DMS114 treated with DMSO at 0.1 percent for 48 hours (cell line): ENCODE data around the gene PLXNB1.

Source experiments
- DNase-seq: peaks from one replicate; lab custom pipeline; 2025; ENCODE audit not compliant: unreplicated experiment; lab: John Stamatoyannopoulos, UW

The PLXNB1 gene

GRCh38 chr3:48372377-48372770 is 57.5 kb downstream of the PLXNB1 start:
- DNase-seq, result no peak

DNA sequence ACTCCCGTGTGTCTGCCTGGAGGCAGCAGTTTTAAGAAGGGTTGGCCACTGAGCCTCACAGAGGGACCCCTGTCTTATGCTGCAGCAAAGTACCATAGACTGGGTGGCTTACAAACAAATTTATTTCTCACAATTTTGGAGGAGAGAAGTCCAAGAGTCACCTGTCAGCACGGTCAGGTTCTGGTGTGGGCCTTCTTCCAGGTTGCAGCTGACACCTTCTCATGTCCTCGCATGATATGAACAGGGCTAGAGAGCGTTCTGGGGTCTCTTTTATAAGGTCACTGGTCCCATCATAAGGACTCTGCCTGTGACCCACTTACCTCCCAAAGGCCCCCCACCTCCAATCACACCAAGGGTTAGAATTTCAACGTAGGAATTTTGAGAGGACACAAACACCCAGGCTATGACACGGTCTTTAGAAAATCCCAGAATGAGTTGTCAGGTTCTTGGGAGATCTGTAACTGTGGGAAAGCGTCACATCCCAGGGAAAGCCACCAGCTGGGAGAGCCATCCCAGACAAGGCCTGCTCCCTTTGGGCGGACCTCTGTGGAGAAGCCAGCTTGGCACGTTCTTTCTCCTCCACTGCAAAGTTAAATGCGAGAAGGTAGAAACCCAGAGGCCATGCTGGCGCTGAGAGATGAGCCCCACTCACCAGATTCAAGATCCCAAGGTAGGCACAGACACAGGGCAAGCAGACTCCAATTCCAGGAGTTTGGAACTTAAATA is 58.1 kb downstream of the PLXNB1 start, which contains the start of gene FBXW12:
TSS of gene FBXW12 (plus strand) at position 569 of the 726 bp plus-strand sequence. CDS start 549 bp downstream, outside the sequence.
- DNase-seq, result no peak

- no peak for DNase-seq
These were observed 59.6 kb downstream of the PLXNB1 start for GRCh38 chr3:48370333-48370713.

DNA sequence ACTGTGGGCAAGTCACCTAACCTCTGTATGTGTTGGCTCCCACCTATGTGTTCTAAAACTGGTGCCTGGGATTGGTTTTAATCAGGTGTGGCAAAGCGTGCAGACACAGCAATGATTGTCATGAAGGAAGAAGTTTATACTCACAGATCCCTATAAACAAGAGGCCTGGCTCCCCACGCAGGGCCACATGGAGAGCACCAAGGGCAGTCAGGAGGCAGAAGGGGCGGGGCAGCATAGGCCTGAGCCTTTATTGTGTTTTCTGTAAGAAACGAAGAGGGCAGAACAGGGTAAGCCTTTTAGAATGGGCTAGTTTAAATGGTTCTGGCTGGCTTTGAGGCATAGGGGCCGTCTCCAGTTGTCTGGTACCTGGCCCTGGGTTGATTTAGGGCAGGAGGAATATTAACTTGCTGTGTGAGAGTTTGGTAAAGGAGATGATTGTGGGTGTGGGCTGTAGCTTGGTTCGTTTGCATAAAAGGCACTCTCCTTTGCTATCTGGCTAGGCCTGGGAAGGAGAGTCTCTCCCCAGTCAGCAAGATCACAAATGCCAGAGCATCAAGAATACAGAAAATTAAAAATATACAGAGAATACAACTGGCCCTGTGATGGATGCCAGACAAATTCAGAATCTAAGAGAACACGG is 60.1 kb downstream of the PLXNB1 start:
- DNase-seq, result no peak

GRCh38 chr3:48367201-48367600 is 62.7 kb downstream of the PLXNB1 start:
- DNase-seq, result no peak

GRCh38 chr3:48364840-48365239 is 65.0 kb downstream of the PLXNB1 start:
- DNase-seq, result no peak

DNA sequence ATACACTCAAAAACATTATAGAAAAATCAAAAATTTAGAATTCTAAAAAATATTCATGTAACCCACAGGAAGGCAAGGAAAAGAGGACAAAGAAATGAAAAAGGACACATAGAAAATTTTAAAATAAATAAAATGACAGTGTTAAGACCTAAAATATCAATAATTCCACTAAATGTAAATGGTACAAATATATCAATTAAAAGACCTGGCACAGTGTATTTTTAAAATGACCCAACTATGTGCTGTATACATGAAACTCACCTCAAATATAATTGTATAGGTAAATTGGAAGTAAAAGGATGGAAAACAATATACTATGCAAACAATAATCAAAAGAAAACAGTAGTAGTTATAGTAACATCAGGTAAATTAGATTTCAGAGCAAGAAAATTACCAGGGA is 68.0 kb downstream of the PLXNB1 start:
- DNase-seq, result no peak

- no peak for DNase-seq
These were observed 73.5 kb downstream of the PLXNB1 start for GRCh38 chr3:48356419-48356818.

DNA sequence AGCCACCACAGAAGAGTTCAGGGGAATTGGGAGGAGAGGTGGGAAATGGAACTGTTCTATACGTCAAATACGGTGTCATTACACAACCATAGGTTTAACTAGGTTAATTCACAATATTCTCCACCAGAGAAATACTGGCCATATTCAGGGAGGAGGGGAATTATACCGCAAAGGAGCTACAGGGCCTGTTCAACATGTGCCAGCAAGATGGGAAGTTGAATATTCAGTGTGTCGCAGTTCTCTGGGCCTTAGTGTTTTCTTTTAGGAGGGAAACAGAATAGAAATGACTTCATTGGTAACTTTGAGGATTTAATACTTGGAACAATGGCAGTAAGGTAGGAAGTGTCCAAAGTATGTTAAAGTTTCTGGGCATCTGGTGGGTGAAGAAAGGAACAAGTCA is 75.9 kb downstream of the PLXNB1 start:
- no peak for DNase-seq
